Kidney (tissue), 14 donors: Measurements from ENCODE around the gene HECA. TPM values are rescaled to one million over a fixed set of nuclear protein-coding genes. Genes with fewer than 3 reads are reported as not detected.

Experiments used
- DNase-seq, 5 donors: peaks; one replicate each; pipeline ENCODE4 v3.0.0-alpha.2; 2013 to 2020
- FAIRE-seq: peaks from 2 replicates; lab custom pipeline; 2012; peaks lifted over from hg19 to GRCh38; lab: Jason Lieb, UNC
- H3K27ac ChIP-seq, 2 donors: one replicate each; pipeline ENCODE4 v1.7.0; 2013; ENCODE audit warnings: low read depth in 2 of 2, low read length in 2 of 2, inconsistent platforms in 1 of 2
- H3K27me3 ChIP-seq: one replicate; pipeline ENCODE4 v1.7.1; 2013; ENCODE audit warnings: low read length, inconsistent platforms; ENCODE audit not compliant: control insufficient read depth, insufficient read depth
- H3K36me3 ChIP-seq, 3 donors: one replicate each; pipeline versions ENCODE4 v1.7.0 to v1.7.1; 2013; ENCODE audit warnings: low read length in 3 of 3, control low read depth in 1 of 3, inconsistent platforms in 1 of 3; ENCODE audit not compliant: insufficient read depth in 3 of 3, control insufficient read depth in 2 of 3
- H3K4me1 ChIP-seq, 3 donors: one replicate each; pipeline versions ENCODE4 v1.7.0 to v1.7.1; 2013; ENCODE audit warnings: low read length in 3 of 3, inconsistent platforms in 1 of 3, low read depth in 1 of 3; ENCODE audit not compliant: control insufficient read depth in 2 of 3, insufficient read depth in 2 of 3
- H3K4me3 ChIP-seq, 3 donors: one replicate each; pipeline versions ENCODE4 v1.7.0 to v1.8.1; 2013; ENCODE audit warnings: low read length in 3 of 3, control low read depth in 1 of 3, inconsistent platforms in 1 of 3
- H3K9ac ChIP-seq, 3 donors: one replicate each; pipeline versions ENCODE4 v1.7.0 to v1.7.1; 2013; ENCODE audit warnings: low read length in 3 of 3, control low read depth in 1 of 3, inconsistent platforms in 1 of 3
- H3K9me3 ChIP-seq, 3 donors: one replicate each; pipeline versions ENCODE4 v1.7.0 to v1.7.1; 2013; ENCODE audit warnings: low read length in 3 of 3, control low read depth in 1 of 3, inconsistent platforms in 1 of 3; ENCODE audit not compliant: control insufficient read depth in 2 of 3, insufficient read depth in 1 of 3
- CTCF ChIP-seq: IDR thresholded peaks from 3 replicates; pipeline ENCODE4 v1.5.1; 2012; ENCODE audit warnings: mild to moderate bottlenecking, moderate library complexity, borderline replicate concordance; ENCODE audit not compliant: insufficient read depth; ENCODE audit errors: extremely low read depth
- intact Hi-C: fragments of 100-400 bp; cut with DNase I; formaldehyde crosslinking; loops from one replicate; pipeline ENCODE4 v1.11.1; 2022
- polyA plus RNA-seq: library from polyadenylated mRNA; stranded (reverse); fragments of 350-450 nt; fragmentation: Illumina TruSeq; extraction: RNeasy Lipid Tissue Mini Kit (QIAGEN cat#74804); gene quantifications from one replicate; pipeline ENCODE4 v1.2.3, GENCODE V29; 2014; ENCODE audit warnings: low read depth, low replicate concordance; ENCODE audit not compliant: insufficient read depth
- total RNA-seq: library from RNA; stranded (reverse); fragmentation: NEBNext Ultra II Directional; extraction: Animal tissue kit (Norgen Biotek cat#: 25700); gene quantifications from one replicate; pipeline ENCODE4 v1.2.1, GENCODE V29; 2021
- donor health status: control.
- donor health status: control.
- donor health status: control.
- donor health status: control.
- donor health status: control.
- donor health status: DM: yes; HTN: yes; CAD: no.
- donor health status: Normal renal cell carcinoma (clear cell type).

Gene HECA
- total and polyA plus RNA-seq, 2 donors from 2014 or later, result 5.2 to 22.0 TPM

GRCh38 chr6:139173822-139174221 lies 38.9 kb downstream of the HECA start:
- no peak overlapping the region for H3K9ac ChIP-seq
- no peaks in the 10 kb centered on the region for H3K4me1 ChIP-seq
- no peaks in the 10 kb centered on the region for H3K27me3 ChIP-seq
- no peaks in the 10 kb centered on the region for H3K9me3 ChIP-seq
- DNase-seq (no peak), FAIRE-seq (no peak)
- no peak overlapping the region for H3K4me3 ChIP-seq
- H3K36me3 ChIP-seq, result peaks cover 0 to 8% (median 2%) of the 10 kb centered on the region in 3 donors
- H3K27ac ChIP-seq, result no peak overlapping the region
- no peak for TF ChIP-seq CTCF
- intact Hi-C loops, result no loop called here

GRCh38 chr6:139174961-139175360 lies 40.1 kb downstream of the HECA start:
- H3K27me3 ChIP-seq, result no peaks in the 10 kb centered on the region
- no peak for FAIRE-seq
- no peaks in the 10 kb centered on the region for H3K4me1 ChIP-seq
- no peaks in the 10 kb centered on the region for H3K9me3 ChIP-seq
- intact Hi-C loops, result no loop called here
- no peak for TF ChIP-seq CTCF
- no peak overlapping the region for H3K27ac ChIP-seq
- DNase-seq, result no peak
- no peak overlapping the region for H3K4me3 ChIP-seq
- H3K36me3 ChIP-seq, result peaks cover 0 to 8% (median 2%) of the 10 kb centered on the region in 3 donors
- H3K9ac ChIP-seq, result no peak overlapping the region

- H3K27me3 ChIP-seq, result no peaks in the 10 kb centered on the region
- no peak for FAIRE-seq
- peaks cover 0 to 8% (median 2%) of the 10 kb centered on the region in 3 donors for H3K36me3 ChIP-seq
- no peaks in the 10 kb centered on the region for H3K4me1 ChIP-seq
- DNase-seq, result no peak
- H3K9ac ChIP-seq, result no peak overlapping the region
- no peak overlapping the region for H3K27ac ChIP-seq
- H3K4me3 ChIP-seq, result no peak overlapping the region
- no peak for TF ChIP-seq CTCF
- H3K9me3 ChIP-seq, result no peaks in the 10 kb centered on the region
- intact Hi-C loops, result no loop called here
Observed at GRCh38 chr6:139175389-139175948, 40.6 kb downstream of the HECA start.

- TF ChIP-seq CTCF, result no peak
- Histone ChIP-seq H3K4me1 (no peaks in the 10 kb centered on the region), H3K27me3 (no peaks in the 10 kb centered on the region), H3K36me3 (peaks cover 0 to 3% (median 0%) of the 10 kb centered on the region in 3 donors), H3K9ac (no peak overlapping the region), H3K9me3 (no peaks in the 10 kb centered on the region), H3K4me3 (no peak overlapping the region), H3K27ac (no peak overlapping the region)
- FAIRE-seq, result no peak
- DNase-seq, result no peak
- intact Hi-C loops, result no loop called here
Observed at GRCh38 chr6:139181236-139181635, 46.4 kb downstream of the HECA start.
